ENCODE results near the gene PROP1.

Gene PROP1

GRCh38 chr5:177967221-177967887, 28.7 kb downstream of the PROP1 start:
- H3K27ac ChIP-seq (ENCODE audit: low read length) = no peak overlapping the region
- H3K4me1 ChIP-seq (ENCODE audit: insufficient read depth, low read length) = no peaks in the 10 kb centered on the region
- TF ChIP-seq EZH2 (IDR thresholded peaks at IDR 0.05; ENCODE audit: borderline replicate concordance, low read depth, low read length, severe bottlenecking) (no peak), CTCF (IDR thresholded peaks at IDR 0.05; ENCODE audit: borderline replicate concordance, extremely low read depth, low read length, poor library complexity, severe bottlenecking) (no peak)
- H3K36me3 ChIP-seq (ENCODE audit: insufficient read depth, low read length) = no peaks in the 10 kb centered on the region
- H3K4me3 ChIP-seq (ENCODE audit: low read depth in 1 of 2, low read length in 2 of 2) = no peak overlapping the region
- no peaks in the 10 kb centered on the region for H3K9me3 ChIP-seq (ENCODE audit: insufficient read depth, low read length, severe bottlenecking)
- DNase-seq = no peak
- no peak overlapping the region for H3K4me2 ChIP-seq (ENCODE audit: insufficient read depth, low read length)
- H2AFZ ChIP-seq (ENCODE audit: low read depth, low read length) = no peak overlapping the region
- ATAC-seq (ENCODE audit: insufficient read depth, low read depth) = no peak
- H4K20me1 ChIP-seq (ENCODE audit: insufficient read depth, low read length) = no peaks in the 10 kb centered on the region
- H3K27me3 ChIP-seq (ENCODE audit: insufficient read depth, low read length, poor library complexity) = no peaks in the 10 kb centered on the region
- H3K79me2 ChIP-seq (ENCODE audit: insufficient read depth, low read length) = no peaks in the 10 kb centered on the region
- H3K9ac ChIP-seq (ENCODE audit: low read depth, low read length) = no peak overlapping the region

- H3K36me3 ChIP-seq (ENCODE audit: insufficient read depth, low read length) = no peaks in the 10 kb centered on the region
- ATAC-seq (ENCODE audit: insufficient read depth, low read depth) (no peak), DNase-seq (no peak)
- H3K9ac ChIP-seq (ENCODE audit: low read depth, low read length) = no peak overlapping the region
- no peak overlapping the region for H3K27ac ChIP-seq (ENCODE audit: low read length)
- no peaks in the 10 kb centered on the region for H4K20me1 ChIP-seq (ENCODE audit: insufficient read depth, low read length)
- TF ChIP-seq EZH2 (IDR thresholded peaks at IDR 0.05; ENCODE audit: borderline replicate concordance, low read depth, low read length, severe bottlenecking) = no peak
- TF ChIP-seq CTCF (IDR thresholded peaks at IDR 0.05; ENCODE audit: borderline replicate concordance, extremely low read depth, low read length, poor library complexity, severe bottlenecking) = no peak
- H2AFZ ChIP-seq (ENCODE audit: low read depth, low read length) = no peak overlapping the region
- H3K4me2 ChIP-seq (ENCODE audit: insufficient read depth, low read length) = no peak overlapping the region
- H3K4me1 ChIP-seq (ENCODE audit: insufficient read depth, low read length) = no peaks in the 10 kb centered on the region
- H3K79me2 ChIP-seq (ENCODE audit: insufficient read depth, low read length) = no peaks in the 10 kb centered on the region
- H3K27me3 ChIP-seq (ENCODE audit: insufficient read depth, low read length, poor library complexity) = no peaks in the 10 kb centered on the region
- no peak overlapping the region for H3K4me3 ChIP-seq (ENCODE audit: low read depth in 1 of 2, low read length in 2 of 2)
- no peaks in the 10 kb centered on the region for H3K9me3 ChIP-seq (ENCODE audit: insufficient read depth, low read length, severe bottlenecking)
Observed at GRCh38 chr5:177966839-177967166, 29.2 kb downstream of the PROP1 start.

- no peak overlapping the region for H3K9ac ChIP-seq (ENCODE audit: low read depth, low read length)
- no peak overlapping the region for H3K4me2 ChIP-seq (ENCODE audit: insufficient read depth, low read length)
- no peak overlapping the region for H2AFZ ChIP-seq (ENCODE audit: low read depth, low read length)
- H3K79me2 ChIP-seq (ENCODE audit: insufficient read depth, low read length) = no peaks in the 10 kb centered on the region
- no peaks in the 10 kb centered on the region for H3K27me3 ChIP-seq (ENCODE audit: insufficient read depth, low read length, poor library complexity)
- H3K27ac ChIP-seq (ENCODE audit: low read length) = no peak overlapping the region
- H3K4me3 ChIP-seq (ENCODE audit: low read depth in 1 of 2, low read length in 2 of 2) = no peak overlapping the region
- TF ChIP-seq EZH2 (IDR thresholded peaks at IDR 0.05; ENCODE audit: borderline replicate concordance, low read depth, low read length, severe bottlenecking) = no peak
- no peak for ATAC-seq (ENCODE audit: insufficient read depth, low read depth)
- H3K36me3 ChIP-seq (ENCODE audit: insufficient read depth, low read length) = no peaks in the 10 kb centered on the region
- no peaks in the 10 kb centered on the region for H3K9me3 ChIP-seq (ENCODE audit: insufficient read depth, low read length, severe bottlenecking)
- H4K20me1 ChIP-seq (ENCODE audit: insufficient read depth, low read length) = no peaks in the 10 kb centered on the region
- DNase-seq = no peak
- no peaks in the 10 kb centered on the region for H3K4me1 ChIP-seq (ENCODE audit: insufficient read depth, low read length)
Observed at GRCh38 chr5:177966009-177966838, 29.8 kb downstream of the PROP1 start.

- Histone ChIP-seq H3K4me1 (ENCODE audit: insufficient read depth, low read length) (no peaks in the 10 kb centered on the region), H3K4me2 (ENCODE audit: insufficient read depth, low read length) (no peak overlapping the region), H3K36me3 (ENCODE audit: insufficient read depth, low read length) (no peaks in the 10 kb centered on the region), H3K4me3 (ENCODE audit: low read depth in 1 of 2, low read length in 2 of 2) (no peak overlapping the region), H2AFZ (ENCODE audit: low read depth, low read length) (no peak overlapping the region), H3K9me3 (ENCODE audit: insufficient read depth, low read length, severe bottlenecking) (peaks cover 4% of the 10 kb centered on the region), H3K79me2 (ENCODE audit: insufficient read depth, low read length) (no peaks in the 10 kb centered on the region), H3K9ac (ENCODE audit: low read depth, low read length) (no peak overlapping the region), H3K27ac (ENCODE audit: low read length) (no peak overlapping the region), H4K20me1 (ENCODE audit: insufficient read depth, low read length) (no peaks in the 10 kb centered on the region), H3K27me3 (ENCODE audit: insufficient read depth, low read length, poor library complexity) (no peaks in the 10 kb centered on the region)
- ATAC-seq (ENCODE audit: insufficient read depth, low read depth) (no peak), DNase-seq (no peak)
- TF ChIP-seq EZH2 (IDR thresholded peaks at IDR 0.05; ENCODE audit: borderline replicate concordance, low read depth, low read length, severe bottlenecking) (no peak), CTCF (IDR thresholded peaks at IDR 0.05; ENCODE audit: borderline replicate concordance, extremely low read depth, low read length, poor library complexity, severe bottlenecking) (no peak)
Observed at GRCh38 chr5:177964471-177964870, 31.6 kb downstream of the PROP1 start.

All from DND-41 (cell line).